GM12878 (cell line): ENCODE measurements around the gene SETD6. TPM values are rescaled to one million over a fixed set of nuclear protein-coding genes. Genes with fewer than 3 reads are reported as not detected.

Source experiments
- BHLHE40 ChIP-seq, 2 experiments: fragments of 450-650 bp in 1 of 2; IDR thresholded peaks; 2 replicates each; pipeline ENCODE4 v1.6.1; 2011 to 2017; ENCODE audit warnings: low read depth in 2 of 2, borderline replicate concordance in 1 of 2, improper control_type of control experiment in 1 of 2, low read length in 1 of 2, mild to moderate bottlenecking in 1 of 2
- EP300 ChIP-seq, 2 experiments: fragments of 150-350 bp in 1 of 2; IDR thresholded peaks; 2 replicates each; pipeline ENCODE4 v1.6.1; 2011 to 2012; ENCODE audit warnings: low read depth in 2 of 2, low read length in 2 of 2, borderline replicate concordance in 1 of 2, improper control_type of control experiment in 1 of 2, inconsistent platforms in 1 of 2; ENCODE audit not compliant: control insufficient read depth in 1 of 2
- HCFC1 ChIP-seq: fragments of 150-350 bp; IDR thresholded peaks from 2 replicates; pipeline ENCODE4 v1.6.1; 2014; ENCODE audit warnings: low read length
- MLLT1 ChIP-seq: fragments of 450-650 bp; IDR thresholded peaks from 2 replicates; pipeline ENCODE4 v1.6.1; 2016; ENCODE audit warnings: mild to moderate bottlenecking
- SP1 ChIP-seq: IDR thresholded peaks from one replicate; pipeline ENCODE4 v1.6.1; 2011; ENCODE audit warnings: low read depth, low read length
- TCF7 ChIP-seq: IDR thresholded peaks from 2 replicates; pipeline ENCODE4 v1.6.1; 2014; ENCODE audit warnings: antibody characterized with exemption, borderline replicate concordance
- ZNF592 ChIP-seq: fragments of 450-650 bp; IDR thresholded peaks from 2 replicates; pipeline ENCODE4 v1.6.1; 2017; ENCODE audit warnings: mild to moderate bottlenecking, moderate library complexity
- polyA plus RNA-seq, 11 experiments: library from polyadenylated mRNA; depleted of rRNA in 4 of 11; unstranded in 6 of 11; stranded (reverse) in 5 of 11; fragments of >200 nt; fragmentation: Nextera tagmentation in 4 of 11; fragmentation: Illumina TruSeq in 1 of 11; extraction: Ambion mirVana in 4 of 11; extraction: Trizol in 1 of 11; gene quantifications; 1 replicate in 1 of 11; 2 replicates in 10 of 11; pipeline versions ENCODE4 v1.2.1 to v1.2.3, GENCODE V29; 2011 to 2016; ENCODE audit warnings: inconsistent platforms in 2 of 11, missing spikeins in 2 of 11, low read depth in 1 of 11
- total RNA-seq, 4 experiments: library from RNA; depleted of rRNA in 3 of 4; stranded (reverse); fragments of >200 nt in 3 of 4; fragmentation: Illumina TruSeq in 1 of 4; extraction: Trizol in 1 of 4; gene quantifications; 2 replicates each; pipeline versions ENCODE4 v1.2.1 to v1.2.3, GENCODE V29; 2013 to 2021

The SETD6 gene
- total and polyA plus RNA-seq, 10 of the 15 experiments (the other 5 are each of a cell fraction or from before 2014, with no cell fraction given) = 8.2 to 23.8 (median 16.2) TPM

- no peak for TF ChIP-seq ZNF592
- TF ChIP-seq BHLHE40 (IDR thresholded peaks at IDR 0.05; ENCODE audit: borderline replicate concordance in 1 of 2, low read depth in 2 of 2, low read length in 1 of 2) = no peak
- no peak for TF ChIP-seq SP1
- no peak for TF ChIP-seq TCF7
- no peak for TF ChIP-seq MLLT1
- TF ChIP-seq HCFC1 = no peak
- no peak for TF ChIP-seq EP300 (IDR thresholded peaks at IDR 0.05; ENCODE audit: borderline replicate concordance in 1 of 2, control insufficient read depth in 1 of 2, low read depth in 2 of 2, low read length in 2 of 2)
These were observed 4.4 kb downstream of the SETD6 start (continued) for GRCh38 chr16:58519707-58520106.
